AG09319 (cell line): ENCODE measurements around the gene HESX1.

ENCODE experiments used
- DNase-seq: peaks from one replicate; pipeline ENCODE4 v3.0.0-alpha.2; 2010; ENCODE audit warnings: low read depth; ENCODE audit errors: extremely low read depth
- TF ChIP-seq, protein P1 (sequence below): IDR thresholded peaks from 2 replicates; pipeline ENCODE4 v1.5.1; 2011; ENCODE audit warnings: low read depth, mild to moderate bottlenecking, inconsistent platforms, low read length, moderate library complexity

Gene HESX1

DNA sequence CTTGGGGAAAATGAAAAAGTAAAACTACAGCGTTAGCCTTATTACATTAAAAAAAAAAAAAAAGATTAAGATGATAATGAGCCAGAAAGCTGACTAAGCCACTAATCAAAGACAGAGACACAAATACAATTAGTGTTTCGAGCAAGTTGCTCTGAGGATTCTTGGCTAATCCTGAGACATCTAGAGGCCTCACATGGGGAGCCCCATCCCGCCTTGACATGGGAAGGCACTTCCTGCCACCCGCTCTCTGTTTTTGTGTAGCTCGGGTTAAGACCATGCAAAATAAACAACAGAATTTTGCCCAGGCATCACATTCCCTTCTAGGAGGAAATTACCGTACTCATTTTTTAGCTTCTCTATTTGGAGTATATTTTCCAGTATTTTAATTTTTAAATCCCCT is 15.3 kb downstream of the HESX1 start:
- DNase-seq, result no peak
- TF ChIP-seq, protein P1, sequence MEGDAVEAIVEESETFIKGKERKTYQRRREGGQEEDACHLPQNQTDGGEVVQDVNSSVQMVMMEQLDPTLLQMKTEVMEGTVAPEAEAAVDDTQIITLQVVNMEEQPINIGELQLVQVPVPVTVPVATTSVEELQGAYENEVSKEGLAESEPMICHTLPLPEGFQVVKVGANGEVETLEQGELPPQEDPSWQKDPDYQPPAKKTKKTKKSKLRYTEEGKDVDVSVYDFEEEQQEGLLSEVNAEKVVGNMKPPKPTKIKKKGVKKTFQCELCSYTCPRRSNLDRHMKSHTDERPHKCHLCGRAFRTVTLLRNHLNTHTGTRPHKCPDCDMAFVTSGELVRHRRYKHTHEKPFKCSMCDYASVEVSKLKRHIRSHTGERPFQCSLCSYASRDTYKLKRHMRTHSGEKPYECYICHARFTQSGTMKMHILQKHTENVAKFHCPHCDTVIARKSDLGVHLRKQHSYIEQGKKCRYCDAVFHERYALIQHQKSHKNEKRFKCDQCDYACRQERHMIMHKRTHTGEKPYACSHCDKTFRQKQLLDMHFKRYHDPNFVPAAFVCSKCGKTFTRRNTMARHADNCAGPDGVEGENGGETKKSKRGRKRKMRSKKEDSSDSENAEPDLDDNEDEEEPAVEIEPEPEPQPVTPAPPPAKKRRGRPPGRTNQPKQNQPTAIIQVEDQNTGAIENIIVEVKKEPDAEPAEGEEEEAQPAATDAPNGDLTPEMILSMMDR, result no peak

- DNase-seq, result no peak
Measured at GRCh38 chr3:57179580-57180410, 20.0 kb downstream of the HESX1 start.

GRCh38 chr3:57176045-57176444 is 23.7 kb downstream of the HESX1 start:
- DNase-seq, result no peak
- TF ChIP-seq, protein P1, result no peak

More at GRCh38 chr3:57179580-57180410, 20.0 kb downstream of the HESX1 start:
- TF ChIP-seq, protein P1, result peak; percentile 40

DNA sequence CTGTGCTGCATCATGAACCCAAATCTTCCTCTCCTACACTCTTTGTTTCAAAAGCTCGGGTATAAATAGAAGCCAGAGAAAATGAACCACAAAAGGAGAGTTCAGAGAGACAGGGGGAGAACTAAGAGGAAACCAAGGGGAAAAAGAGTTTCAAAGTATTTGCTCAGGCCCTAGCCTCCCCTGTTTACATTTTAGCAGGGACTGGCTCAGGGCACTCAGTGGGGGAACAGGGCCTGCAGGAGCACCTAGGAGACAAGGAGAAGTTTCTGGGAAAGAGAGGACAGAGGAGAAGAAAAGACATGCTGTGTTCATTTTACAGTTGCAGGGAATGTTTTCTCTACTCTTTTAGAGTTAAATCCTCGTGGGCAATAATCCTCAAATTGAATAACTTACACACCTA is 26.1 kb downstream of the HESX1 start:
- no peak for DNase-seq
- TF ChIP-seq, protein P1, result no peak

GRCh38 chr3:57170946-57171345 is 28.8 kb downstream of the HESX1 start:
- no peak for DNase-seq

GRCh38 chr3:57169872-57170623 is 29.7 kb downstream of the HESX1 start:
- TF ChIP-seq, protein P1, result peak; percentile 82
- no peak for DNase-seq

More at GRCh38 chr3:57170946-57171345, 28.8 kb downstream of the HESX1 start:
- TF ChIP-seq, protein P1, result no peak

DNA sequence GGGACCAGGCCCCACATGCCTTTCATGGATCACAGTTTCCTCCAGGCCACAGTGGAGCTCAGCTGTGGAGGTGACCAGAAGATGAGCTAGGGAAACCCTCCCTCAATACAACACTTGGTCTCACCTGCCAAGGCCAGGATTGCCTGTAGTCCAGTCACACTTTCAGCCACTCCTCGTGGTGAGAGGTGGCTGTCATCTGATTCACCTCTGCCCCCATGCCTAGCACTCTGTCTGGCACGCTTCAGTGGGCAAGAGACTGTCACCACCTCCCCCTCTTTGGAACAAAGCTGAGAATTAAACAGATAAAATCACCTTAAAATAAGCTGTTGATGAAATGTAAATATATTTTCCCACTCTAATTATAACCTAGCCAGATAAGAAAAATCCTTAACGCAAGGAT is 30.7 kb downstream of the HESX1 start:
- DNase-seq, result no peak
- TF ChIP-seq, protein P1, result no peak
